Activated naive CD8-positive, alpha-beta T cell treated with anti-CD3 and anti-CD28 coated beads, Interleukin-2, amount 10 ng/mL, durations not matched to agents 7 days and 5 days (primary cell): ENCODE data around the gene BCAS2. TPM values are rescaled to one million over a fixed set of nuclear protein-coding genes. Genes with fewer than 3 reads are reported as not detected.

Experiments used
- total RNA-seq, 2 experiments: library from RNA; stranded (reverse); gene quantifications; one replicate each; pipeline ENCODE4 v1.2.3, GENCODE V29; 2021

The BCAS2 gene
- total RNA-seq, 2 experiments from 2014 or later = 38.4 to 39.5 TPM

Other genes with a start within 250 kb of the BCAS2 start
- 10 to 100 TPM; 43.8 to 45.6 TPM for gene TRIM33, start 70.4 kb downstream of the BCAS2 start, total RNA-seq
- under 1 TPM; 0.67 to 0.96 TPM for gene DENND2C, start 88.4 kb upstream of the BCAS2 start, total RNA-seq
- not detected for gene AMPD1, start 113.9 kb upstream of the BCAS2 start, total RNA-seq
- gene NRAS, start 135.2 kb upstream of the BCAS2 start, total RNA-seq = 10 to 100 TPM; 37.4 to 40.2 TPM
- 100 to 1,000 TPM; 401 to 410 TPM for gene CSDE1, start 176.4 kb upstream of the BCAS2 start, total RNA-seq
- gene SIKE1, start 199.1 kb upstream of the BCAS2 start, total RNA-seq = 10 to 100 TPM; 64.9 to 72.7 TPM